Right ventricle myocardium superior (tissue), 1 donor: Measurements from ENCODE around the gene THOC7. TPM values are rescaled to one million over a fixed set of nuclear protein-coding genes. Genes with fewer than 3 reads are reported as not detected.

ENCODE experiments used
- ATAC-seq: fragments of 200-7000 bp; cut with Tn5 transposase; one replicate; pipeline ENCODE4 v1.9.1; 2020; ENCODE audit warnings: mild to moderate bottlenecking; ENCODE audit not compliant: poor library complexity
- DNase-seq: peaks from one replicate; pipeline ENCODE4 v3.0.0-alpha.2; 2020
- intact Hi-C: fragments of 100-400 bp; cut with DNase I; formaldehyde crosslinking; loops from one replicate; pipeline ENCODE4 v1.11.2; 2022
- total RNA-seq: library from RNA; stranded (reverse); fragmentation: NEBNext Ultra II Directional; extraction: Animal tissue kit (Norgen Biotek cat#: 25700); gene quantifications from one replicate; pipeline ENCODE4 v1.2.1, GENCODE V29; 2021
- donor health status: DM: no; HTN: yes; CAD: no; lungs with severe emphysema.

The THOC7 gene
- total RNA-seq, 1 donor from 2014 or later, result 84.9 TPM

- ATAC-seq, result no peak
- intact Hi-C loops, result no loop called here
- no peak for DNase-seq
These were observed 27.9 kb upstream of the THOC7 start for GRCh38 chr3:63891518-63891917.

- DNase-seq, result no peak
These were observed 23.3 kb upstream of the THOC7 start for GRCh38 chr3:63886858-63887257.

GRCh38 chr3:63880653-63881052 lies 17.0 kb upstream of the THOC7 start:
- intact Hi-C loops, result no loop called here
- DNase-seq (no peak), ATAC-seq (no peak)

More at GRCh38 chr3:63886858-63887257, 23.3 kb upstream of the THOC7 start:
- peak; percentile 72 for ATAC-seq
- intact Hi-C loops, result no loop called here

- intact Hi-C loops, result no loop called here
- DNase-seq (no peak), ATAC-seq (no peak)
These were observed 14.9 kb upstream of the THOC7 start for GRCh38 chr3:63878394-63879060.

DNA sequence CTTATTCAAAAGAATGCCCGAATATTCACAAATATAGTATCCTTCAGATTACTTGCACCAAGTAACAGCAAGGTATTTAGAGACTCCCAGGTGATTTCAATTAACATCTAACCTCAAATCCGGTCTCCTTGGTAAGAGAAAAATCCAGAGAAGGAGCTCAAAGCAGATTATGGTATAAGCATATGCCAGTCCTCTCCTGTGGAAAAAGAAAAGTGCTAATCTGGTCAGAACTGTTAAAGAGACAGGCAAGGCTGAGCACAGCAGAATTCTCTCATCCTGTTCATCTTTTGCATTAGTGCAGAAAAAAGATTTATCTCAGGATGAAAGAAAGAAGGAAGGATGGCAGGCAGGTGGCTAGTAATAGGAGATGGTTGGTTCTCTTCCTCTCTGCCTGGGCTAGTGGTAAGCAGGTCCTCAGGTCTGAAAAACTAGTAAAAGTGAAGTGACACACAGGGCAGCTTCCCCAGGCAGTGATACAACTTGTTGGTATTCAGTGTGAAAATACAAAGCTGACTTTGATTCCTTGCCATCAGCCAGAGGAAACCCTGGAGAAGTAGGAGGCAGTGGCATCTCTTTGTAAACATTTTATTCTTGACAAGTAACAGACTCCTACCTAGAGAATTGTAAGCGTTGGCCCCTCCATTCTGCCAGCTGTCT lies 14.3 kb upstream of the THOC7 start:
- DNase-seq (no peak), ATAC-seq (no peak)
- intact Hi-C loops, result no loop called here

- ATAC-seq, result no peak
- intact Hi-C loops, result no loop called here
These were observed 12.7 kb upstream of the THOC7 start for GRCh38 chr3:63876260-63876659.

GRCh38 chr3:63875510-63875909 lies 11.9 kb upstream of the THOC7 start:
- no peak for DNase-seq
- intact Hi-C loops, result no loop called here
- ATAC-seq, result no peak

More at GRCh38 chr3:63876260-63876659, 12.7 kb upstream of the THOC7 start:
- DNase-seq, result no peak

- intact Hi-C loops, result no loop called here
- no peak for ATAC-seq
- DNase-seq, result no peak
These were observed 11.2 kb upstream of the THOC7 start for GRCh38 chr3:63874769-63875168.

DNA sequence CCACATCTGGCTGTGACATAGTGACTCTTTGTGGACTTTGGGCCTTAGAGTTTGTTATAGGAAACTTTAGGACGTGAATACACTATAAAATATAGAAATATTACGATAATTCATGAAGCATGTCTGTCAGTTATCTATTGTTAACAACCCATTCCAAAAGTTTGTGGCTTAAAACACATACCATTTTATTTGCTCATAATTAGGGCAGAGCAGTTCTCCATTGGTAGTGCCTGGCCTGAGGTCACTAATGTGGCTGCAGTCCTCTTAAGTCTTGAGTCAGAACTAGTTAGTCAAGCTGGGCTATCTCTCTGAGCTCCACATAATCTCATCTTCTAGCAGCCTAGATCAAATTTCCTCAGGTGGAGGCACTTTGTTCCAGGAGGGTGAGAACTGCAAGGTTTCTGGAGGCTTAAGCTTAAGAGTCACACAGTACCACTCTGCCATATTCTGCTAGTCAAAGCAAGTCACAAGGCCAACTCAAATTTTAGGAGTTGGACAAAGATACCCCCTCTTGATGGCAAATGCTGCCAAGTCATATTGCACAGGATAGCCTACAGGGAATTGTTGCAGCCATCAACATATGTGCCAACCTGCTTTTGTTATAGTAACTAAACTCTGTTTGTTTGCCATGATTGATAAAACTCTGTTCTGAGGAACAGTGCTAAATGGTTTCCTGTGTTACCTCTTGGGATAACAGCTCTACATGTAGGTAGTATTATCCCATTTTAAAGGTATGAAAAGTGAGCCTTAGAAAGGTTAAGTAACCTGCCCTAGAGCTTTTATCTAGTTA lies 8.7 kb upstream of the THOC7 start:
- intact Hi-C loops, result no loop called here
- ATAC-seq (no peak), DNase-seq (no peak)

GRCh38 chr3:63870615-63871005 lies 7.0 kb upstream of the THOC7 start:
- ATAC-seq, result no peak
- intact Hi-C loops, result no loop called here
- DNase-seq, result no peak

DNA sequence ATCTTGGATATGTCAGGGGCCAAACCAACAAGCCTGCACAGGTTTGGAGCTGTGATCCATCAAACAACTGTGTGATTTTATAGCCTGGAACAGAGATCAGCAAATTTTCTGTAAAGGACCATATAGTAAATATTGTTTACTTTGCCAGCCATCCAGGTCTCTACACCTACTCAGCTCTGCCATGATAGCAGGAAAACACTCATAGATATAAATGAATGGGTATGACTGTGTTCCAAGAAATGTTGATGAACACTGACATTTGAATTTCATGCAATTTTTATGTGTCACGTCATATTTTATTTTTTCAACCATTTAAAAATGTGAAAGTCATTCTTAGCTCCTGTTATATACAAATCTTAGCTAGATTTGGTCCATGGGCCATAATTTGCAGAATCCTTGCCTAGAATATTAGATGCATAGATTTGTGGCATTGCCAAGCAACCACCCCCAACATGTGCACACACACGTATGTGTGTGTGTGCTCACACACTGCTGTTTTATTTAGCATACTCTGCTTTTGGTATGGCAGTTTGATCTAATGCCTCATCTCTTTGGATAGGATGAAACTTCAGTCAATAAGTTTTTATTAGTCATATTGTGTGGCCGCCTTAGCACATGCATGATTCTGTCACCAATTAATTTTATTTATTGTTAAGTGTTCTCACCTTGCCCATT lies 6.5 kb upstream of the THOC7 start:
- intact Hi-C loops, result no loop called here
- no peak for DNase-seq
- ATAC-seq, result no peak

DNA sequence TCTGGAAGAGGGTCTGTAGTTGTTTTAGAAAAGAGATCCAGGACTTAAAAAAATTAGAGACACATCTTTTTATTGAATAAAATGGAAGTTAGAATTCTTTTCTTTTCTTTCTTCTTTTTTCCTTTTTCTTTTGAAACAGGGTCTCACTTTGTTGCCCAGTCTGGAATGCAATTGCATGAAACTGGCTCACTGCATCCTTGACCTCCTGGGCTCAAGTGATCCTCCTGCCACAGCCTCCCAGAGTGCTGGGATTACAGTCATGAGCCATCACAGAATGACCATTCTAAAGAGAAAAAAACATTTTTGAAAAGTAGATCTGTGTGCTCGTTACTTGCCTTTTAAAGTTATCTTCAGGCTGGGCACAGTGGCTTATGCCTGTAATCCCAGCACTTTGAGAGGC lies 3.6 kb upstream of the THOC7 start:
- ATAC-seq (no peak), DNase-seq (no peak)
- intact Hi-C loops, result no loop called here

DNA sequence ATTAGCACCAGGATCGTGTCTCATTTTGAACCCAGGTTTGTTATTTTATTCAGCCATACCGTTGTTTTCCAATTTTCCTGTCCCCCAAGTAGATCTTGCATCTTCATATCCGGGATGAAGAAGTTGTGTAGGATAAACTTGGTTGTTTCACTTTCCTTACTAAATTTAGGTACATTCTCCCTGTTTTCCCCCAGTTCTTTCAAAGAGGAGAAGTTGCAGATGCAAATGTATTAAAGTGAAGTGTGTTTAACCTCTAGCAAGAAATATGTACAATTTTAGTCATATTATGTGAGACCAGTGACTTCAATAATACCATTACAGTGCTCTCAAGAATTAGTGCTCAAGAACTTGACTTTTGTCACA lies 1.3 kb upstream of the THOC7 start:
- DNase-seq, result no peak
- no peak for ATAC-seq
- intact Hi-C loops, result no loop called here

- DNase-seq, result peak; percentile 58
- intact Hi-C loops, result no loop called here
- peak; percentile 64 for ATAC-seq
These were observed 681 bp upstream of the THOC7 start for GRCh38 chr3:63864008-63864964.

DNA sequence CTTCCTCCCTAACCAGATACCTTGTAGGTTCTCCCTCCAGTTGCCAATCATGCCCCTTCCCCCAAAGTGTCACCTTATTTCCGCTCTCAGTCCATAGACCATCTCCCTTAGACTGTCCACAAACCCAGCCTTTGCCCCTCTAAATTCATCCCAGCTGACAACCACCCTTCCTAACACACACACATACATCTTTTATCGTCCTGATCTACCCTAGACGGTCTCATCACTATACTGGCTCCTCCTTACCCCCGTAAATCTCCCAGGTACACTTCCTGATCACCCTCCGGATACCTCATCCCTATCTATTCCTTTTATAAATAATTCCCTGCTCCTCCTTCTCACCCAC lies 828 bp downstream of the THOC7 start:
- intact Hi-C loops, result no loop called here
- no peak for ATAC-seq
- no peak for DNase-seq

GRCh38 chr3:63861306-63861705 lies 2.3 kb downstream of the THOC7 start:
- intact Hi-C loops, result no loop called here
- DNase-seq, result no peak
- no peak for ATAC-seq

DNA sequence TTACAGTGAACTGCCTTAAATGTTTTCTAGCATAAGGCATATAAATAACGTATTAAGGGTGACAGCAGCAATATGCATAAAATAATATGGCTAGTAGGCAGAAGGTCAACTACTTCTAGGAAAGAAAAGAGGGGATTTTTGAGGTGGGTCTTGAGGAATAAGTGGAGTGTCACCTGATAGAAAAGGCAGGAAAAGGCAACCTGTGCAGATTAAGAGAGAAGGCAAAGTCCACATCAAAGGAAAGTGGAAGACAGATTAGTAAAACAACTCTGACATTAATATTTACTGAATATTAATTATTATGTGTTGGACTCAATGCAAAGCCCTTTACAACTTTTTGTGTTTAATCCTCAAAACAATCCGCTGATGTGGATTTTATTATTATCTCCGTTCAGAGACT lies 2.8 kb downstream of the THOC7 start:
- ATAC-seq (no peak), DNase-seq (no peak)
- intact Hi-C loops, result no loop called here

DNA sequence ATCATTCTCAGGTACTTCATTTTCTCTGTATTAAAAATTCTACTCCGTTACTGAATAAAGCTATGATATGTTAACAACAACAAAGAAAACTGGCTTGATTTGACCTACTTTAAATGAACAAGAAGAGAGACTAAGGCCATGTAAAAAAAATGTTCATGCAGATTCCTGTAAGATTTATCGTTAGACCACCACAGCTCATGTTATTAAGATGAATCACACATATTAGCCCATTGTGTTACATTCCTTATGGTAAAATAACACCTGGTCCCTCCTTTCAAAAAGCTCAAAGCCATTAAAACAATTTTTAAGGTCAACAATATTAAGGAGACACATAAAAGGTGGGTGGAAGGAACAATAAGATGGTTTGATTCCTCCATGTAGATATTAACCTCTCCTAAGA lies 6.3 kb downstream of the THOC7 start:
- ATAC-seq, result no peak
- DNase-seq, result no peak
- intact Hi-C loops, result no loop called here
